ENCODE measurements around the gene SYNPR. TPM values are rescaled to one million over a fixed set of nuclear protein-coding genes. Genes with fewer than 3 reads are reported as not detected.
"Not testable (repeated sequence)": the region's sequence is repeated elsewhere in the genome, so short reads cannot be mapped to it uniquely, and the experiment has no call there.

Gene SYNPR
- total and polyA plus RNA-seq, 2 donors from 2014 or later = not detected

GRCh38 chr3:63251499-63251898 lies 26.6 kb upstream of the SYNPR start:
- no peak for DNase-seq
- no peak for FAIRE-seq
- Histone ChIP-seq H3K27me3 (ENCODE audit: control insufficient read depth, insufficient read depth, low read length) (no peaks in the 10 kb centered on the region), H3K9me3 (ENCODE audit: control insufficient read depth in 2 of 3, insufficient read depth in 1 of 3, low read length in 3 of 3) (no peaks in the 10 kb centered on the region), H3K4me3 (ENCODE audit: low read length in 3 of 3) (no peak overlapping the region), H3K36me3 (ENCODE audit: control insufficient read depth in 2 of 3, insufficient read depth in 3 of 3, low read length in 3 of 3) (no peaks in the 10 kb centered on the region), H3K9ac (ENCODE audit: low read length in 3 of 3) (no peak overlapping the region), H3K4me1 (ENCODE audit: control insufficient read depth in 2 of 3, insufficient read depth in 2 of 3, low read depth in 1 of 3, low read length in 3 of 3) (no peaks in the 10 kb centered on the region), H3K27ac (ENCODE audit: low read depth in 2 of 2, low read length in 2 of 2) (no peak overlapping the region)
- intact Hi-C loops (cut with DNase I) = no loop called here
- no peak for TF ChIP-seq CTCF (IDR thresholded peaks at IDR 0.05; ENCODE audit: borderline replicate concordance, extremely low read depth, insufficient read depth)

GRCh38 chr3:63255819-63256218 lies 22.3 kb upstream of the SYNPR start:
- H3K9ac ChIP-seq (ENCODE audit: low read length in 3 of 3); H3K4me1 ChIP-seq (ENCODE audit: control insufficient read depth in 2 of 3, insufficient read depth in 2 of 3, low read depth in 1 of 3, low read length in 3 of 3); H3K36me3 ChIP-seq (ENCODE audit: control insufficient read depth in 2 of 3, insufficient read depth in 3 of 3, low read length in 3 of 3); H3K9me3 ChIP-seq (ENCODE audit: control insufficient read depth in 2 of 3, insufficient read depth in 1 of 3, low read length in 3 of 3); DNase-seq; H3K27ac ChIP-seq (ENCODE audit: low read depth in 2 of 2, low read length in 2 of 2); FAIRE-seq; intact Hi-C loops (cut with DNase I); H3K27me3 ChIP-seq (ENCODE audit: control insufficient read depth, insufficient read depth, low read length); H3K4me3 ChIP-seq (ENCODE audit: low read length in 3 of 3): not testable (repeated sequence)

DNA sequence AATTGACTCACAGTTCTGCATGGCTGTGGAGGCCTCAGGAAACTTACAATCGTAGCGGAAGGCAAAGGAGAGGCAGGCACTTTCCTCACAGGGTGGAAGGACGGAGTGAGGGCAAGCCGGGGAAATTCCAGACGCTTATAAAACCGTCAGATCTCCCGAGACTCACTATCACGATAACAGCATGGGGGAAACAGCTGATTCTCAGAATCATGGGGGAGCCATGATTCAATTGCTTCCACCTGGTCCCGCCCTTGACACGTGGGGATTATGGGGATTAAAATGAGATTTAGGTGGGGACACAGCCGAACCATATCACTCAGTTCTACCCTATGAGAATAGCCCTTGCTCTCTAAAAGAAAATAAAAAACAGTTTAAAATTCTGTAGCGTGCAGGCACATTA lies 13.4 kb upstream of the SYNPR start:
- Histone ChIP-seq H3K36me3 (ENCODE audit: control insufficient read depth in 2 of 3, insufficient read depth in 3 of 3, low read length in 3 of 3) (no peaks in the 10 kb centered on the region), H3K27ac (ENCODE audit: low read depth in 2 of 2, low read length in 2 of 2) (no peak overlapping the region), H3K4me1 (ENCODE audit: control insufficient read depth in 2 of 3, insufficient read depth in 2 of 3, low read depth in 1 of 3, low read length in 3 of 3) (no peaks in the 10 kb centered on the region), H3K4me3 (ENCODE audit: low read length in 3 of 3) (no peak overlapping the region), H3K9me3 (ENCODE audit: control insufficient read depth in 2 of 3, insufficient read depth in 1 of 3, low read length in 3 of 3) (peaks cover 0 to 5% (median 0%) of the 10 kb centered on the region in 3 donors), H3K27me3 (ENCODE audit: control insufficient read depth, insufficient read depth, low read length) (no peaks in the 10 kb centered on the region), H3K9ac (ENCODE audit: low read length in 3 of 3) (no peak overlapping the region)
- DNase-seq = no peak
- intact Hi-C loops (cut with DNase I) = no loop called here
- FAIRE-seq = no peak
- TF ChIP-seq CTCF (IDR thresholded peaks at IDR 0.05; ENCODE audit: borderline replicate concordance, extremely low read depth, insufficient read depth) = no peak

- intact Hi-C loops (cut with DNase I) = no loop called here
- Histone ChIP-seq H3K27me3 (ENCODE audit: control insufficient read depth, insufficient read depth, low read length) (peaks cover 16% of the 10 kb centered on the region), H3K27ac (ENCODE audit: low read depth in 2 of 2, low read length in 2 of 2) (no peak overlapping the region), H3K9ac (ENCODE audit: low read length in 3 of 3) (no peak overlapping the region), H3K36me3 (ENCODE audit: control insufficient read depth in 2 of 3, insufficient read depth in 3 of 3, low read length in 3 of 3) (no peaks in the 10 kb centered on the region), H3K4me1 (ENCODE audit: control insufficient read depth in 2 of 3, insufficient read depth in 2 of 3, low read depth in 1 of 3, low read length in 3 of 3) (no peaks in the 10 kb centered on the region), H3K4me3 (ENCODE audit: low read length in 3 of 3) (no peak overlapping the region), H3K9me3 (ENCODE audit: control insufficient read depth in 2 of 3, insufficient read depth in 1 of 3, low read length in 3 of 3) (no peaks in the 10 kb centered on the region)
- FAIRE-seq (no peak), DNase-seq (no peak)
- TF ChIP-seq CTCF (IDR thresholded peaks at IDR 0.05; ENCODE audit: borderline replicate concordance, extremely low read depth, insufficient read depth) = no peak
Measured at GRCh38 chr3:63274359-63274758, 3.7 kb upstream of the SYNPR start.

Data from kidney (tissue), 14 donors.